NCI-H2081 (cell line): ENCODE results near the gene HDAC6.
"Not testable (repeated sequence)": the region's sequence is repeated elsewhere in the genome, so short reads cannot be mapped to it uniquely, and the experiment has no call there.

Experiments
- DNase-seq, 2 experiments: peaks; one replicate each; lab custom pipeline; 2025; lab: John Stamatoyannopoulos, UW

The HDAC6 gene

DNA sequence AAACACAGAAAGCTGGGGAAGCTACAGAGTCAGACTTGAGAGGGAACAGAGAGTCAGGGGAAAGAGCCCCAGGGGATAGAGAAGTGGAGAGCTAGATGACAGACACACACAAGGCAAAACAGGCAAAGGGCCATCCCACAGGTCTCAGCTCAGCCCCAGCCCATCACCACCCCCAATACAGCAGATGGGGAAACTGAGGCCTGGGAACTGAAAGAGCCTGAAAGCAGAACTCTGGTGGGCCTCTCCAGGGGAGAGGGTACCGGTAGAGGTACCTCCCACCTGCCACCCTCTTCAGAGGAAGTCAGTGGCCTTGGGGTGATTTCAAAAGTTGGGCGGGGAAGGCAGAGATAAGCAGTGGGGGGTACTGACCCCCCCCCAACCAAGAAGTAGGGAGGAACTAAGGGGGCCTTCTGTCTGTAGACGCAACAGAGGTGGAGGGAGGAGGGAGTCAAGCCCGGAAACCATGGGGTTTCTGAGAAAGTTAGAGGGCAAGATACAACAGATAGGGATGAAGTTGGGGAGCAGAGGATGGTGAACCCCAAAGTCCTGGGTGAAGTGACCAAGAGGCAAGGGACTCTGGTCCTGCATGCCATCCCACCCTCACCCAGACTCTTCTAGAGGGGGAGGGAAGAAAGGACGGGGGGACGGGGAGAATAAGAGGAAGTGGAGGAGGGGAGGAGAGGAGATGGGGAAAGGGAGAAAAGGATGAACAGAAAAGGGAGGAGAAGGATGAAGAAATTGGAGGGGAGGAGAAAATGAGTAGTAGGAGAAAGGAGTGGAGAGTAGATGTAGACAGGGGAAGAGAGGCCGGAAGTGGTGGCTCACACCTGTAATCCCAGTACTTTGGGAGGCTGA, 12.3 kb upstream of the HDAC6 start:
- no peak for DNase-seq

DNA sequence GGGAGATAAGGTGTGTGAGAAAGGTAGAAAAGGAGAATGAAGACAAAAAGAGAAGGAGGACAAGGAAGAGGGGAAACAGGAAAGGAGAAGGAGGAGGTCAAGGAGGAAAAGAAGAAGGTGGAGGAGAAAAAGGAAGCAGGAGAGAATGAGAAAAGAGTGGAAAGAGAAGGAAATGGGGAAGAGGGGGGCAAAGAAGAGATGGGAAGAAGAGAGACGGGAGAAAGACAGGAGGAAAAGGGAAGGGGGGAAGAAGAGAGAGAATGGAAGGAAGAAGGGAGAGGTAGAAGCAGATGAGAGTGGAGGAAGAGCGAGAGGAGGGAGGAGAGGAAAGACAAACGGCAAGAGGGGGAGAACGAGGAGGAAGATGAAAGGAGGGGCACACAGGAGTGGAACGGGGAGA, 11.4 kb upstream of the HDAC6 start:
- no peak for DNase-seq

DNA sequence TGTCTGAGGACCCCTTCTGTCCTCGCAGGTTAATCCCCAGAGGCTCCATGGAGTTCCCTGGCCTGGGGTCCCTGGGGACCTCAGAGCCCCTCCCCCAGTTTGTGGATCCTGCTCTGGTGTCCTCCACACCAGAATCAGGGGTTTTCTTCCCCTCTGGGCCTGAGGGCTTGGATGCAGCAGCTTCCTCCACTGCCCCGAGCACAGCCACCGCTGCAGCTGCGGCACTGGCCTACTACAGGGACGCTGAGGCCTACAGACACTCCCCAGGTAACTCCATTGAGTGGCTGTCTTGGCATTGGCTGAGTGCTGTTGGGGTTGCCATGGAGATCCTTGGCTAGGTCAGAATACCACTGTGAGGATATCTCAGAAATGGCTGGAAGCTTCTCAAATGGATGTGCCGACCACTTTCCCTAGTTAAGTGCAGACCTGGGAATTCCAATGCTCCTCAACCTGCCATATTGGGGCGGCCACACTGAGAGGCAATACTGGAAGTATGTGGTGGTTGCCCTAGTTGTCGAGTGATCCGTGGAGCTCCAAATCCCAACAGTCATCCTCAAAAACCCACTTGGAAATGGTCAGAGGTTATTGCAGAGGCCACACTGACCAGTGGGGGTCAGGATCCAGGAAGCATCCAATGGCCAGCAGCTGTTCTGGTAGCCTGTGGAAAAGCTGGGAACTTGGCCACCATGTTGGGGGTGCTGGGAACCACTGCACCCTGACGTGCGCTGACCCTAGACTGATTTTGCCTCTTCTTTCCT, 10.6 kb upstream of the HDAC6 start:
- DNase-seq = no peak

DNA sequence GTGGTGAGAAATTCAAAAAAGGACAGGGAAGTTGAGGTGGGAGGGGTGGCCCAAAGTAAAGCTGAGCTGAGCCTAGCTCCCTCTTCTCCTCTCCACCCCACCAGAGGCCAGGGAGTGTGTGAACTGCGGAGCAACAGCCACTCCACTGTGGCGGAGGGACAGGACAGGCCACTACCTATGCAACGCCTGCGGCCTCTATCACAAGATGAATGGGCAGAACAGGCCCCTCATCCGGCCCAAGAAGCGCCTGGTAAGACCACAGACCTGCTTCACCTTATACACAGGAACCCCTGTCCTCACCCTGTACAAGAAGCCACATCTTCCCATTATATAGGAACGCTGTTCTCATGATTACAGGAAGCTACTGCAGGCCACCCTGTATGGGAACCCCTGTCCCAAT, 9.6 kb upstream of the HDAC6 start:
- DNase-seq = no peak

DNA sequence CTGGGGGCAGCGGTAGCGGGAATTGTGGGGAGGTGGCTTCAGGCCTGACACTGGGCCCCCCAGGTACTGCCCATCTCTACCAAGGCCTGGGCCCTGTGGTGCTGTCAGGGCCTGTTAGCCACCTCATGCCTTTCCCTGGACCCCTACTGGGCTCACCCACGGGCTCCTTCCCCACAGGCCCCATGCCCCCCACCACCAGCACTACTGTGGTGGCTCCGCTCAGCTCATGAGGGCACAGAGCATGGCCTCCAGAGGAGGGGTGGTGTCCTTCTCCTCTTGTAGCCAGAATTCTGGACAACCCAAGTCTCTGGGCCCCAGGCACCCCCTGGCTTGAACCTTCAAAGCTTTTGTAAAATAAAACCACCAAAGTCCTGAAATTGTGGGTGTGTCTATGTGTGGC, 7.9 kb upstream of the HDAC6 start:
- DNase-seq = no peak

DNA sequence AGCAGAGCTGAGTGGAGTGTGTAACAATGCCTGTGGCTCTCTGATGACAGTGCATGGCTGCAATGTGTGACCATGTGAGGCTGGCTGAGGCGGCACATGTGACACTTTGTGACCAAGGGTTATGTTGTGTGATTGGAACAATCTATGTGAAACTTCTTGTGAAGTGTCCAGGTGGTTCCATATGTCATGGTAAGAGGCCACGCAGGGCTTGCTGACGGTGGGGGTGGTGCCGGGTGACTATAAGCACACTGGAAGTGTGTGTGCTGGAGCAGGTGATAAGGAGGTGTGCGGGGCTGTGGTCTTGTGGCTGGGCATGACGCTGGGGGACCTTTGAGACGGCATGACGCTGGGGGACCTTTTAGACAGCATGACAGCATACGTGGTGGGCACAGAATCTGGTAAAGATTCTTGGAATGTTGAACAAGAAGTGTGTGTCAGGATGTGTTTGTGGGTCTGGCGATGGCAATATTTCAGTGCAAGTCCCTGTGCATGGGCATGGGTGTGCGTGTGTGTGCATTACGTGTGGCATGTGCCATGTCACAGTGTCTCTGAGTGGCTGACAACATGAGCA, 7.4 kb upstream of the HDAC6 start:
- no peak for DNase-seq

DNA sequence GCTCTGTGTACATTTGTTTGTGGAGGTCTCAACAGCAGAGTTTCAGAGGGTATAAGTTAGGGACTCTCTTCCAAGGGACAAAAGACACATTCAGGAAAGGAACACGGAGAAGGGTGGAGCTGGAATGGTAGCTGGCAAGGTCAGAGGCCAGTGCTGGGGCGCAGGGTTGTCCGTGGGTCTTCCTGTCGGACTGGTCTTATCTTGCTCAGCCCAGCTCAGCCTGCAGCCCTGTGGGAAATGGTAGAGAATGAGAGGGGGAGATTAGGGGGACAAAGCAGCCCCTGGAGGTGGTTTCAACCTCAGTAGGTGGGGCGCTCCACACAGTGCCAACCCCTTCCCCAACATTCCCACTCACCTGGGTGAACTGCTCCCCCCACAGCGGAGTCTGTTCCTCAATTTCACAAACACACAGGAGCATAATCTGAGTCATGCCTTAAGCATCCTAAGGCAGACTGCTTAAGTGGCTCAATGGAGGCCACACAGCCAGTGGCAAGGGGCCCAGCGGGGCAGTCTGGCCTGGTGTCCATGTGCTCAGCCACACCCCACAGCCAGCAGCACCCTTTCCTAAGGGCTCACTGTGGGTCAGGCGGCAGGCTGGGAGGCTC, 6.9 kb upstream of the HDAC6 start:
- no peak for DNase-seq

DNA sequence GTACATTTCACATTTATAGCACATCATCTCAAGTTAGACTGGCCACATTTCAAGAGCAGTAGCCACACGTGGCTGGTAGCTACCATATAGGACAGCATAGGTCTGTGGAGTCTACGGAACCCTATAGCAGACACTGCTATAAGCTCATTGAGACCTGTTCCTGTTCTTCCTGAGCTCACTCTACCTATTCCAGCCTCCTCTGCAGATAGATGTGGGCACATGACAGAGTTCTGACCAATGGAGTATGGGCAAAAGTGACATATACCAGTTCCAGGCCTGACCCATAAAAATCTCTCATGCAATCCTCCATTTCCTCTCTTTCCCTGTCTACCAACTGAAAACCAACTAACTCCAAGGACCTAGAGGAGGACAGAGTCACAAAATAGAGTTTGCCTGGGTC, 3.5 kb upstream of the HDAC6 start:
- DNase-seq = no peak

DNA sequence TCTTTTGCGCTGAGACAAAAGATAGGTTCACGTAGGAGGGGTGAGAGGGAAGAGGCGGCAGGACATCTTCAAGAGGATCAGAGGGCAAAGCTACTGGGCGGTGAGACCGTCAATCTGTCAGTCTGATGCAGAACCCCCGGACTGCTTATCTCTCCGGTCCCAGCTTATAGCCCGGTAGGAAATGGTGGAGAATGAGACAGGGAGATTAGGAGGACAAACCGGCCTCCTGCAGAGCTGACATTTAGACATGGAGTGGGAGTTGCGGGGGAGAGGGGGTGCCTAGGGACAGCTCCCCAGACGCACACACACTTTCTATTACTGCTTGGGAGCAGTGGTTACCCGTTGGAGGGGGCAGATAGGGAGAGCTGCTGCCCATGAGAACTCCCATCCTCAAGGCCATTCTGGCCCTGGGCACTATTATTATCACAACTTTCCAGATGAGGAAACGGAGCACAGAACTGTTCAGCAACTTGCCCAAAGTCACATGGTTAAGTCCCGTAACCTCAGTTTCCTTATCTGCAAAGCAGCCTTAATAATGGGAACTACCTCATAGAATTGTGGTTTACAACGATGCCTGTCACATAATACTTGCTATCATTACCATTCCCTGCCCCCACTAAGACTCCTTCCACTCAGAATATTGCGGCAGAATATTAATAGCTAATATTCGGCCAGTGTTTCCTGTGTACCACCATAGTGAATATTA, 1.1 kb upstream of the HDAC6 start:
- no peak for DNase-seq

DNA sequence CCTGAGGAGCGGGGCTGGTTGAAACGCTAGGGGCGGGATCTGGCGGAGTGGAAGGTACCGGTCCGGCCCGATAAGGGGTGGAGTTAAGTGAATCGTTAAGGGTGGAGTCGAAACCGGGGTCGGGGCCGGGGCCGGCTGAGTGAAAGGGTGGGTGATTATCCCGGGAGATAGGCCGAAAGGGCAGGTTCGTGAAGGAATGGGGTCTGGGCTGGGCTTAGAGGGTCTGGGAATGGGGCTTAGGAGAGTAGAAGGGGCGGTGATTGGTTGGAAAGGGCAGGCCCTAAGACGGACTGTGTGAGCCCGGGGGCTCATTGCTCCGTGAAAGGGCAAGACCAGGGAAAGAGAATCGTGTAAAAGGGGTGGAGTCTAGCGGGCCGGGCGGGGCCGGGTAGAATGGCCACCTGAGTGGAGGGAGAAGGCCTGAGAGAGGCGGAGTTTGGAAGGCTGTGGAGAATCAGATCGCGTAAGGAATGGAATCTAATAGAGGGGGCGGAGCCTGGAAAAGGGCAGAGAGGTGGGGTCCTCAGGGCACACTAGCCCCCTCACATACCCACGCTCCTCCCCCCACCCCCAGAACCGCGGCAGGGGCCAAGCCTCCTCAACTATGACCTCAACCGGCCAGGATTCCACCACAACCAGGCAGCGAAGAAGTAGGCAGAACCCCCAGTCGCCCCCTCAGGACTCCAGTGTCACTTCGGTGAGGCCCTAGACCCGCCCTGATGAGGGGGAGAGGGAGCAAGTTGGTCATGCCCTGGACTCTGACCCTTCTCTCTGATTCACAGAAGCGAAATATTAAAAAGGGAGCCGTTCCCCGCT, 430 bp downstream of the HDAC6 start:
- peak; percentile 76 to 81 for DNase-seq

DNA sequence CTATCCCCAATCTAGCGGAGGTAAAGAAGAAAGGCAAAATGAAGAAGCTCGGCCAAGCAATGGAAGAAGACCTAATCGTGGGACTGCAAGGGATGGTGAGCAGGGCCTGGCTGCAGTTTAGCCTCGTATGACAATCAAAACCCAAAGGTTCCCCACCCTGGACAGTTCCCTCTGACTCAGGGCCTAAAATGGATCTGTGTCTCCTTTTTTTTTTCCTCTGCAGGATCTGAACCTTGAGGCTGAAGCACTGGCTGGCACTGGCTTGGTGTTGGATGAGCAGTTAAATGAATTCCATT, 986 bp downstream of the HDAC6 start:
- no peak for DNase-seq

DNA sequence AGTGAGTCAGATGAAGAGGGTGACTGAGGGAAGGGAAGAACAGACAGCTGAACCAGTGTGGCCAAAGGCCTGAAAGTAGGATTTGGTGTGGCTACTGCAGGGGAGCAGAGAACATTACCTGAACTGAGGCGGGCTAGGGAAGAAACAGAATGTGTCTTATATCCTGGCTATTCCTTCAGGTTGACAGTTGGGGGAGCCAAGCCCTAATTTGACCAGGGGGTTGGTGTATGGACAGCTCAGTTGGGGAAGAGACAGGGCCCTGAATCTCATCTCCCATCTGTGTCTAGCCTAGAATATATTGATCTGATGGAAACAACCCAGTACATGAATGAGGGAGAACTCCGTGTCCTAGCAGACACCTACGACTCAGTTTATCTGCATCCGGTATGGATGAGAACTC, 4.2 kb downstream of the HDAC6 start:
- peak in 1 of 2 experiments; percentile 0 for DNase-seq

DNA sequence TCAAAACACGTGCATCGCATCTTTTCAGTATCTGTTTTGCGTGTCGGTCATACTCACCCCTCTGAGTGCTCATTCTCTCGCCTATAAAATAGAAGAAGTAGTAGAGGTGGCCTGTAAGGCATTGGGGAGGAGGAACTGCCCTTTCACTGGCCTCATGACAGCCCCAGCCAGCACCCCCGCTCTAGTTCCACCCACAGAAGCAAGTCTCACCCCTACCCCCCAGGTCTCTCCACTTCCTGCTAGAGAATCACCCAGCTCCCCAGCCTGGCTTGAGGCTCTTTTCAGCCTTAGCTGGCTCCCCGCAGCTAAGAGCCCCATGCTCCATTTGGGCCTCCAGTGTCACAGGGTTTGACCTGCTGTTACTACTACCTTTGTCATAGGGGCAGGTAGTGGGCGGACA, 11.8 kb downstream of the HDAC6 start:
- DNase-seq = no peak

DNA sequence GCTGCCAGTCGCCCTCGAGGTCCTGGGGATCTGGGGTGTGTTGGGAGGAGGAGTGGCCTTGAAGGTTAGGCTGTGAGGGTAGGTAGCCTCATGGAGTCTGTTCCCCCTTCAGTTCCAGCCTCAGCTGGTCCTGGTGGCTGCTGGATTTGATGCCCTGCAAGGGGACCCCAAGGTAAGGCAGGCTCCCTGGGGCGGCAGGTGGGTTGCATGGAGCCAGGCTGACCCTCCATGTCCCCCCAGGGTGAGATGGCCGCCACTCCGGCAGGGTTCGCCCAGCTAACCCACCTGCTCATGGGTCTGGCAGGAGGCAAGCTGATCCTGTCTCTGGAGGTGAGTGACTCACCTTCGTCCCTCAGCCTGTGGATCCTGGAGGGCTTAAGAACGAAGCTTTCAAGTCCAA, 12.9 kb downstream of the HDAC6 start:
- no peak for DNase-seq

DNA sequence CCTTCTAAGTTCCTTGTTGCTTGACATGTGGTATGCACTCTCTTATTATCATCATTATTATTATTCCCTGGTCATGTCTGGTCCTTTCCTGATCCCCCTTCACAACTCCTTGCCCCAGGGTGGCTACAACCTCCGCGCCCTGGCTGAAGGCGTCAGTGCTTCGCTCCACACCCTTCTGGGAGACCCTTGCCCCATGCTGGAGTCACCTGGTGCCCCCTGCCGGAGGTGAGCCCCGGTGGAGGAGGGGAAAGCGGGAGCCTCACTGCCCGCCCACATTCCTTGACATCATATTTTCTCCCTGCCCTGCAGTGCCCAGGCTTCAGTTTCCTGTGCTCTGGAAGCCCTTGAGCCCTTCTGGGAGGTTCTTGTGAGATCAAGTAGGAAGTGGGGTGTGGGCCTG, 13.4 kb downstream of the HDAC6 start:
- no peak for DNase-seq

DNA sequence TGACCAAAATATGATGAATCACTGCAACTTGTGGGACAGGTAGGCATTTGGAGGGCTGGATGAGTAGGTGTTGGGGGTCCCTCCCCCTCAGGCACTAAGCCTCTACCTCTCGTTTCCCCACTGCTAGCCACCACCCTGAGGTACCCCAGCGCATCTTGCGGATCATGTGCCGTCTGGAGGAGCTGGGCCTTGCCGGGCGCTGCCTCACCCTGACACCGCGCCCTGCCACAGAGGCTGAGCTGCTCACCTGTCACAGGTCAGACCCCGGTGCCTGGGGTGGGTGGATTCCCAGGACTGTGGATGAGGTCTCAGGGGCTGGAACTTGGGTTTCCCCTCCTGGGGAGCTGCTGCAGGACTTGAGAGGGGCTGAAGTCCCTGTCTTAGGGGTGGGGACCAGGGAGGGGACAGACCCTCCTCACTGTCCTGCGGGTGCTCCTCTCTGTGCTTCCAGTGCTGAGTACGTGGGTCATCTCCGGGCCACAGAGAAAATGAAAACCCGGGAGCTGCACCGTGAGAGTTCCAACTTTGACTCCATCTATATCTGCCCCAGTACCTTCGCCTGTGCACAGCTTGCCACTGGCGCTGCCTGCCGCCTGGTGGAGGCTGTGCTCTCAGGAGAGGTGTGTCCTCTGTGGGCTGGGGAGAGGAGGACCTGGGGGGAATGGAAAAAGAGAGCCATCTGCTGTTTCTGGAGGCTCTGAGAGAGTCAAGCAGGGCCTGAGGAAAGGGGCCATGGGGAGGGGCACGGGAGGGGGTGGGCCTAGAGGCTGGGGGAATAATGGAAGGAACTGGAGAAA, 14.3 kb downstream of the HDAC6 start:
- no peak for DNase-seq

DNA sequence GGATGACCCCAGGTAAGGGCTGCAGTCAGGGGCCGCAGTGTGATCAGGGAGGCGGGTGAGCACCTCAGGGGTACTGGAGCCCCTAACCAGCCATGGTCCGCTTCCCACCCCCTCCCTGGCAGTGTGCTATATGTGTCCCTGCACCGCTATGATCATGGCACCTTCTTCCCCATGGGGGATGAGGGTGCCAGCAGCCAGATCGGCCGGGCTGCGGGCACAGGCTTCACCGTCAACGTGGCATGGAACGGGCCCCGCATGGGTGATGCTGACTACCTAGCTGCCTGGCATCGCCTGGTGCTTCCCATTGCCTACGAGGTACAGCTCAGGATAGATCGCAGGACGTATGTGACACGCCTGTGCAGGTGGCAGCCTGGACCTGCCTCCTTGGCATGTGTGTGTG, 16.2 kb downstream of the HDAC6 start:
- DNase-seq = no peak

DNA sequence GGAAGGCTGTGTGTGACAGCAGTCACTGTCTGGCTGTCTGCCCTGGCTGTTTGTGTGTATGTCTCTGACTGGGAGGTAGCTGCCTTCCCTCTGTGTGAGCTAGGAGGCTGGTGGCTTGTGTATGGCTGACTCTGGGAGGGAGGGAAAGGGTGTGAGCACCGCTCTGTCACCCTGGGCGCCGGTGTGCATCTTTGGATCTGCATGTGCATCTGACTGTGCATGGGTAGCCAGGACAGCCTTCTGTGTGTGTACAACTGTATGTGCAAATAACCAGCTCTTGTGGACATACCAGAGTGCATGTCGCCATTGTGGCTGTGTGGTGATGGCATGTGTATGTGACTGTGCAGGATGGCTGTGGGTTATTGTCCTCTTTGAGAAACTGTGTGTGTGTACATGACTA, 17.0 kb downstream of the HDAC6 start:
- DNase-seq = no peak

DNA sequence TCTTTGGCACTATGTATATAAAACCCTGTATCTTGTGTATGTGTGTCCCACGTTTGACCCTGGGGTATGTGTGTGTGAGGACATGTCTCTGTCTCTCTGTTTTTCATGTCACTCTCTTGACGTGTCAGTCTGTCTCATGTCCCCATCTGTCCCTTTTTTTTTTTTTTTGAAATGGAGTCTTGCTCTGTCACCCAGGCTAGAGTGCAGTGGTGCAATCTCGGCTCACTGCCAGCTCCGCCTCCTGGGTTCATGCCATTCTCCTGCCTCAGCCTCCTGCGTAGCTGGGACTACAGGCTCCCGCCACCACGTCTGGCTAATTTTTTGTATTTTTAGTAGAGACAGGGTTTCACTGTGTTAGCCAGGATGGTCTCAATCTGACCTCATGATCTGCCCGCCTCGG, 17.5 kb downstream of the HDAC6 start:
- not testable (repeated sequence) for DNase-seq

DNA sequence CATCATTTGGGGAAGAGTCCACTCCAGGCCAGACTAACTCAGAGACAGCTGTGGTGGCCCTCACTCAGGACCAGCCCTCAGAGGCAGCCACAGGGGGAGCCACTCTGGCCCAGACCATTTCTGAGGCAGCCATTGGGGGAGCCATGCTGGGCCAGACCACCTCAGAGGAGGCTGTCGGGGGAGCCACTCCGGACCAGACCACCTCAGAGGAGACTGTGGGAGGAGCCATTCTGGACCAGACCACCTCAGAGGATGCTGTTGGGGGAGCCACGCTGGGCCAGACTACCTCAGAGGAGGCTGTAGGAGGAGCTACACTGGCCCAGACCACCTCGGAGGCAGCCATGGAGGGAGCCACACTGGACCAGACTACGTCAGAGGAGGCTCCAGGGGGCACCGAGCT, 21.2 kb downstream of the HDAC6 start:
- DNase-seq = no peak

DNA sequence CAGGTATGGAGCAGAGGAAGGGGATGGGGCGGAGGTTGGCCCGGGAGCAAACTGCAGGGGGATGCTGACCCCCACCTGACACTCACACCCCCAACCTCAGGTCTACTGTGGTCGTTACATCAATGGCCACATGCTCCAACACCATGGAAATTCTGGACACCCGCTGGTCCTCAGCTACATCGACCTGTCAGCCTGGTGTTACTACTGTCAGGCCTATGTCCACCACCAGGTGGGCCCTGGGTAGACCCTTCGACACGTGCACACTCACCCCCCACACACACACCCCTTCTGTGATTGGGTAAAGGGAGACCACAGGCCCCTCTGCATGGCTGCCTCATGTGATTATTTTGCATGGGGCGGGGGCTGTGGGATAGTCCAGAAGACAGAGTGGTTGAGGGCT, 22.2 kb downstream of the HDAC6 start:
- no peak for DNase-seq
